Adipocyte (in vitro differentiated cells): ENCODE measurements around the gene LSAMP.

Experiments
- DNase-seq: peaks from one replicate; pipeline ENCODE4 v3.0.0-alpha.2; 2015; ENCODE audit warnings: low read depth
- H3K27me3 ChIP-seq: replicated peaks from 2 replicates; pipeline ENCODE4 v1.7.0; 2013; ENCODE audit warnings: mild to moderate bottlenecking, low read length, moderate library complexity; ENCODE audit not compliant: control insufficient read depth, insufficient read depth
- H3K36me3 ChIP-seq: 2 replicates; pipeline ENCODE4 v1.7.0; 2013; ENCODE audit warnings: low read length, mild to moderate bottlenecking, moderate library complexity; ENCODE audit not compliant: control insufficient read depth, insufficient read depth, severe bottlenecking
- H3K4me1 ChIP-seq: 2 replicates; pipeline ENCODE4 v1.7.0; 2013; ENCODE audit warnings: mild to moderate bottlenecking, low read length, moderate library complexity; ENCODE audit not compliant: control insufficient read depth, insufficient read depth
- H3K4me3 ChIP-seq: 2 replicates; pipeline ENCODE4 v1.7.0; 2013; ENCODE audit warnings: mild to moderate bottlenecking, low read length, moderate library complexity
- H3K9ac ChIP-seq: 2 replicates; pipeline ENCODE4 v1.7.0; 2013; ENCODE audit warnings: mild to moderate bottlenecking, low read length, moderate library complexity
- H3K9me3 ChIP-seq: 2 replicates; pipeline ENCODE4 v1.7.0; 2013; ENCODE audit warnings: mild to moderate bottlenecking, low read length, moderate library complexity; ENCODE audit not compliant: control insufficient read depth

LSAMP gene

GRCh38 chr3:115905871-115906270 lies 539.4 kb downstream of the LSAMP start:
- H3K36me3 ChIP-seq: no peaks in the 10 kb centered on the region
- no peaks in the 10 kb centered on the region for H3K9me3 ChIP-seq
- DNase-seq: no peak
- H3K4me3 ChIP-seq: no peak overlapping the region
- H3K27me3 ChIP-seq: peaks cover 4% of the 10 kb centered on the region
- no peak overlapping the region for H3K9ac ChIP-seq
- H3K4me1 ChIP-seq: no peaks in the 10 kb centered on the region

GRCh38 chr3:115903843-115904242 lies 541.4 kb downstream of the LSAMP start:
- no peak for DNase-seq
- no peak overlapping the region for H3K9ac ChIP-seq
- no peak overlapping the region for H3K4me3 ChIP-seq
- H3K4me1 ChIP-seq: no peaks in the 10 kb centered on the region
- H3K36me3 ChIP-seq: no peaks in the 10 kb centered on the region
- peaks cover under 1% of the 10 kb centered on the region for H3K27me3 ChIP-seq
- no peaks in the 10 kb centered on the region for H3K9me3 ChIP-seq

DNA sequence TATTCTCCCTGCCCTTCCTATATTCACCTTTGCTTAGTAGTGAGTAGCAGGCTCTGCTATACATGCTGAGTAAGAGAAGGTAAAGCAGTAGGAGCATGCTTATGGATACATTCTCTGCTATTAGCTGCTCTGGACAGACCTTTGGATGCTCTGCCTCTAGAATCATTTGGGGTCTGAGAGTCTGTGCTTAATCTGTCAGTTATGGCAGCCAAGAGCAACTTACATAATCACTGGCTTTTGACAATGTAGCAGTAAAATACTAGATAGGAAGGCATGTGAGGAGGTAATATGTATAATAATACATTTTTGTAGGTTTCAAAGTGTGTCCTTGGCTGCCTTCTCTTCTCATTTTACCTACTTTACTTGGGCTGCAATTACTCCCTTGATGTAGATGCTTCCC lies 544.3 kb downstream of the LSAMP start:
- Histone ChIP-seq H3K36me3 (no peaks in the 10 kb centered on the region), H3K4me3 (no peak overlapping the region), H3K27me3 (no peaks in the 10 kb centered on the region), H3K4me1 (no peaks in the 10 kb centered on the region), H3K9ac (no peak overlapping the region), H3K9me3 (no peaks in the 10 kb centered on the region)
- DNase-seq: no peak

DNA sequence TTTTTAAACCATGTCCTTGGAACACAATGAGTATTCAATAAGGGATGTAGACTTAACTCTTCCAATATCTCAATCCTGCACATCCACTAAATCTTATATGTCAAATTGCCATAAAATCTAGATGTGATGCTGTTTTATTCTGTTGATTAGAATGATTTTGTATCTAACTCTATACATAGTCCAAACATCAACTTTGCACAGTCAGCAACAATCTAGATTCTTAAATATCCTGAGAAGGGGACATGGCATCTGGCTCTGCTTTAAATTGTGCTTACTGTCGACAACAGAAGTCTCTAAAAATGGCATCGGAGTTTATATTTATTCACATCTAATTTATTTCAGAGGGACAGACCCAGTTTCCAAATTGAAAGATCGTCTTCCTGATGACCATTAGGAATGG lies 545.8 kb downstream of the LSAMP start:
- Histone ChIP-seq H3K9me3 (no peaks in the 10 kb centered on the region), H3K36me3 (no peaks in the 10 kb centered on the region), H3K4me1 (no peaks in the 10 kb centered on the region), H3K9ac (no peak overlapping the region), H3K27me3 (no peaks in the 10 kb centered on the region), H3K4me3 (no peak overlapping the region)
- DNase-seq: no peak

- H3K27me3 ChIP-seq: no peaks in the 10 kb centered on the region
- no peak for DNase-seq
- no peaks in the 10 kb centered on the region for H3K36me3 ChIP-seq
- no peaks in the 10 kb centered on the region for H3K4me1 ChIP-seq
- no peaks in the 10 kb centered on the region for H3K9me3 ChIP-seq
- no peak overlapping the region for H3K4me3 ChIP-seq
- H3K9ac ChIP-seq: no peak overlapping the region
Measured at GRCh38 chr3:115898656-115899410, 546.5 kb downstream of the LSAMP start.

- no peak for DNase-seq
- Histone ChIP-seq H3K27me3 (no peaks in the 10 kb centered on the region), H3K4me3 (no peak overlapping the region), H3K36me3 (no peaks in the 10 kb centered on the region), H3K9ac (no peak overlapping the region), H3K4me1 (no peaks in the 10 kb centered on the region), H3K9me3 (no peaks in the 10 kb centered on the region)
Measured at GRCh38 chr3:115891006-115891636, 554.2 kb downstream of the LSAMP start.

DNA sequence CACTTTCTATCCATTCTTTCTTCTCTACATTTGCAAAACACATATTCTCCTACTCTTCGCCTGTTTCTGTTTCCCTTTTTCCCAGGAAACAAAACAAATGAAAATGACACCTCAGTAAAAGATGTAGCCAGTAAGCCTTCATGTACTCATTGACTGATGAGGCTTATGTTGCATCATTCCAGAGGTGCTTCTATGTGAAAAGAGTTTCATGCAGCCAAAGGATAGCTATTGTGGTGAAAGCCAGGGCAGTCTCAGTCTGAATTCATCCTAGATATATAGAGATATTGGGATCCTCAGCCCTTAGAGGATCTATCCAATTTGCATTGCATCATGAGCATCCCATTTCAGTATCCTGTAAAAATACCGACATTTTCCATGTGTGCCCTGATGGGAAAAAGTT lies 554.7 kb downstream of the LSAMP start:
- Histone ChIP-seq H3K9me3 (no peaks in the 10 kb centered on the region), H3K4me3 (no peak overlapping the region), H3K9ac (no peak overlapping the region), H3K27me3 (no peaks in the 10 kb centered on the region), H3K4me1 (no peaks in the 10 kb centered on the region), H3K36me3 (no peaks in the 10 kb centered on the region)
- DNase-seq: no peak

- DNase-seq: peak; percentile 19
- no peaks in the 10 kb centered on the region for H3K9me3 ChIP-seq
- H3K4me3 ChIP-seq: no peak overlapping the region
- no peaks in the 10 kb centered on the region for H3K4me1 ChIP-seq
- no peak overlapping the region for H3K9ac ChIP-seq
- no peaks in the 10 kb centered on the region for H3K27me3 ChIP-seq
- H3K36me3 ChIP-seq: no peaks in the 10 kb centered on the region
Measured at GRCh38 chr3:115885621-115886020, 559.7 kb downstream of the LSAMP start.

- H3K36me3 ChIP-seq: no peaks in the 10 kb centered on the region
- peak overlapping the region; percentile 68 for H3K9ac ChIP-seq
- peaks cover 9% of the 10 kb centered on the region for H3K4me1 ChIP-seq
- peak overlapping the region; percentile 77 for H3K4me3 ChIP-seq
- DNase-seq: no peak
- H3K27me3 ChIP-seq: no peaks in the 10 kb centered on the region
- no peaks in the 10 kb centered on the region for H3K9me3 ChIP-seq
Measured at GRCh38 chr3:115877615-115877899, 567.7 kb downstream of the LSAMP start.

DNA sequence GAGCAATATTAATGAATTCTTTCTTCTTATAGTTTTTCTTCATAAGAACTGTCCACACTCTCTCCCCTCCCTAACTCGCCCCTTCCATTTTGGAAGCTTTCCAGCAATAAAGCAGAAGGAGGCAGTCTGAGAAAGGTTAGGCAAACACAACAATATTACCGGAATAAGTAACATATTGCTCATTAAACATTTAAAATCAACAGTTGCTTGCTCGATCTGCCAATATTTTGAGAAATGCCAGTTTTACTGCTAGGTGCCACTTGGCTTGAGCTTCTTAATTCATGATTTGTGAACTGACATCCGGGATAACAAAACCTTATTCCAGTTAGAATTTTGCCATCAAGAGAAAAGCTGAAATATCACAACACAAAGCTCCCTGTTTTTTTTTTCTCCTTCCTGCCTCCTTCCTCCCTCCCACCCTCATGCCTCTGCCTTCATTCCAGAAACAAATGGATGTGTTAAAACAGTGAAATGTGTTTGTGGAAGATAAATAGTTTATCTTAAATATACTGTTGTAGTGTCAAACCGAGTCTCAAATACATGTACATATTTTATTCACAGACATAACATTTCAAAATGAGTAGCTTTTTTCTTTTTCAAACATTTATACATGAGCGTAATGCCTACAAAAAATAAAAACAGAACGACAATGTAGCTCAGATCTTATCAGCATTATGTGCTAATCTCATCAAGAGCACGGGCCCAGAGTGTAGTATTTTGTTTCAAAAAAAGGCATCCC lies 568.2 kb downstream of the LSAMP start:
- Histone ChIP-seq H3K4me3 (peak overlapping the region; percentile 77), H3K27me3 (no peaks in the 10 kb centered on the region), H3K9ac (peak overlapping the region; percentile 68), H3K4me1 (peaks cover 9% of the 10 kb centered on the region), H3K36me3 (no peaks in the 10 kb centered on the region), H3K9me3 (no peaks in the 10 kb centered on the region)
- peak; percentile 7 for DNase-seq

DNA sequence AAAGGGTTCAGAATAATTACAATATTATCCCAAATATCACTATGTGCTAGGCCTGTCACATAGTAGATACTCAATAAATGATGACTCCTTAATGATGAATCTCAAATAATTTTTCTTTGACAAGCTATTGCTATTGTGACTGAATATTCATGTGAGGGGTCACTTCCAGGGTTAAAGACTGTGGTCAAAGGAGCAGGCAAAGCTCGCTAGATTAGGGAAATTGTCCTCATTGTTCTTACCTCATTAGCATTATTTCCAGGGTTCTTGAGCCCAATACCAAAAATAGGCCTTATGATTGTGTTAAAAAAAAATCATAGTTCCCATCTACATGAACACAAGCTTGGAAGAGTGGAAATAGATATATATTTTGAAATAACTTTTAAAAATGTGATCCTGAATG lies 569.8 kb downstream of the LSAMP start:
- Histone ChIP-seq H3K4me1 (peaks cover 9% of the 10 kb centered on the region), H3K4me3 (no peak overlapping the region), H3K27me3 (no peaks in the 10 kb centered on the region), H3K9ac (no peak overlapping the region), H3K36me3 (no peaks in the 10 kb centered on the region), H3K9me3 (no peaks in the 10 kb centered on the region)
- no peak for DNase-seq
